ENCODE measurements around the gene C1RL.

- no peak for TF ChIP-seq CTCF (conservative IDR thresholded peaks at IDR 0.05; ENCODE audit: low read depth, low read length)
- TF ChIP-seq EZH2 (IDR thresholded peaks at IDR 0.05; ENCODE audit: borderline replicate concordance, low read depth, low read length, poor library complexity, severe bottlenecking), result no peak
Observed at GRCh38 chr12:7142809-7143465, 33.9 kb upstream of the C1RL start.

Data from A673 (cell line).